Iris pigment epithelial cell (primary cell): ENCODE data around the gene FAM53A.

Source experiments
- DNase-seq: peaks from one replicate; pipeline ENCODE4 v3.0.0-alpha.2; 2011; ENCODE audit warnings: low read depth

FAM53A gene

GRCh38 chr4:1593458-1593857, 90.7 kb downstream of the FAM53A start:
- no peak for DNase-seq

- no peak for DNase-seq
Measured at GRCh38 chr4:1592709-1593417, 91.2 kb downstream of the FAM53A start.

GRCh38 chr4:1592068-1592708, 91.9 kb downstream of the FAM53A start:
- no peak for DNase-seq

- no peak for DNase-seq
Measured at GRCh38 chr4:1591107-1591506, 93.0 kb downstream of the FAM53A start.

GRCh38 chr4:1590244-1590643, 93.9 kb downstream of the FAM53A start:
- DNase-seq: no peak
